ENCODE data around the gene BUD13.
A peak's percentile ranks its signal among the peaks of the same experiment; 100 is the strongest.

GRCh38 chr11:116730601-116731000 lies 42.2 kb downstream of the BUD13 start:
- TF ChIP-seq EZH2phosphoT487 (IDR thresholded peaks at IDR 0.05; ENCODE audit: insufficient read depth, low read depth) (no peak), EZH2 (IDR thresholded peaks at IDR 0.05; ENCODE audit: insufficient read depth, poor library complexity, severe bottlenecking) (peak; percentile 39)
